G401.6 (cell line): ENCODE measurements around the gene ARL6IP1.
A peak's percentile ranks its signal among the peaks of the same experiment; 100 is the strongest.

ENCODE experiments used
- FAIRE-seq: peaks from 2 replicates; lab custom pipeline; 2012; peaks lifted over from hg19 to GRCh38; lab: Jason Lieb, UNC

ARL6IP1 gene

GRCh38 chr16:18801145-18801972, at the start of gene ARL6IP1:
TSS of gene ARL6IP1 (minus strand) at chr16:18801549. CDS start at chr16:18801466, 83 bp downstream.
- peak; percentile 99 for FAIRE-seq

DNA sequence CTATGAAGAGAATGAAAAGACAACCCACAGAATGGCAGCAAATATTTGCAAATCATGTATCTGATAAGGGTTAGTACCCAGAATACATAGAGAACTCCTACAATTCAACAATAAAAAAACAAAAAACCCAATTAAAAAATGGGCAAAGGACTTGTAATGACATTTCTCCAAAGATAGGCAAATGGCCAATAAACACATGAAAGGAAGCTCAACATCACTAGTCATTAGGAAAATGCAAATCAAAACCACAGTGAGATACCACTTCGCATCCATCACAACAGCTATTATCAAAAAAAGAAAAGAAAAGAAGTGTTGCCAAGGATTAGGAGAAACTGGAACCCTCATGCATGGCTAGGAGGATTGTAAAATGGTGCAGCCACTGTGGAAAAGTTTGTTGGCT, 45.1 kb upstream of the ARL6IP1 start:
- no peak for FAIRE-seq

- FAIRE-seq, result no peak
These were observed 41.2 kb upstream of the ARL6IP1 start for GRCh38 chr16:18842565-18842964.

DNA sequence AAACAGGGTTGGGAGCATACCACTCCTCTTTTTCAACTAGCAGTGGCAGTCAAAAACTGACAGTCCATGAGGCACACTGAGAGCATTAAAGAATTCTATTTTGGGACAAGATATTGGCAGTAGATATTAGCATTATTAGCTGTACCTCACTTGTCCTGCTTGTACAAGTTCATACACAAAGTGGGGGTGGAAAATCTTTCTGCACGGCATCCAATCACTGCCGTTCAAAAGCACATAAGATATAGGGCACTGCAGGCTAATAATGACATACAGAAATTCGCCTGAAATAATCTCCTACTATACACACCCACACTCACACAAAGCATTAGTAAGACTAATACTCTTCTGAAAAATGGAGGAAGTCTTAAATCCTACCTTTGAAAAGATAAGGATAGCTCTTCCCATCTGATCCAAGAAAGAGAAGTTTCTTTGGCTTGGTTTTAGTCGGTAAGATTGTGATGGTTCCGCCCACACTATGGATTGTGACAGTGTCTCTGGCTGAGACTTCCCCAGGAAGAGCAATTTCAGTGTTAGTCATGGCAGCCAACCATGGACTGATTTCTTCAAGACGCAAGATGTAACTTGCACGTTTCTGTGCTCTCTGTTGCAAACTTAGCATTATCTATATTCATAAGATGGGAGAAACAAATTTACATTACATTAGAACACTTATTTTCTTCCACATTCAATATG, 40.6 kb upstream of the ARL6IP1 start:
- FAIRE-seq, result no peak

- FAIRE-seq, result no peak
These were observed 38.2 kb upstream of the ARL6IP1 start for GRCh38 chr16:18839555-18839954.

DNA sequence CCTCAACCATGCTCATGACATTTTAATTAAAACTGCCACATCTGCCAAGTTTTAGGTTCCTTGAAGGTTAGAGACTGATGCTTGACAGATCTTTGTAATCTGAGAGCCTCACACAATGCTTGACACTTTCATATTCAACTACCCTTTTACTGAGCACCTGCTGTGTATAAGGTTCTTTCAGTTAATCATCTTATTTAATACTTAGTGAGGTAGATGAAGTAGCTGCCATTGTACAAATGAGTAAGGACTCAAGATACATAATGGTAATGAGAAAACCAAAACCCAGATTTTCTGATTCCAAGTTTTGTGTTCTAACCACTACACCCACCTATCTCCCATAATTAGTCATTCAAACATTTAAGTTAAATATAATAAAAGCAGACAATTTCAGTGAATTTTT, 35.4 kb upstream of the ARL6IP1 start:
- no peak for FAIRE-seq

- no peak for FAIRE-seq
These were observed 33.5 kb upstream of the ARL6IP1 start for GRCh38 chr16:18834864-18835263.

DNA sequence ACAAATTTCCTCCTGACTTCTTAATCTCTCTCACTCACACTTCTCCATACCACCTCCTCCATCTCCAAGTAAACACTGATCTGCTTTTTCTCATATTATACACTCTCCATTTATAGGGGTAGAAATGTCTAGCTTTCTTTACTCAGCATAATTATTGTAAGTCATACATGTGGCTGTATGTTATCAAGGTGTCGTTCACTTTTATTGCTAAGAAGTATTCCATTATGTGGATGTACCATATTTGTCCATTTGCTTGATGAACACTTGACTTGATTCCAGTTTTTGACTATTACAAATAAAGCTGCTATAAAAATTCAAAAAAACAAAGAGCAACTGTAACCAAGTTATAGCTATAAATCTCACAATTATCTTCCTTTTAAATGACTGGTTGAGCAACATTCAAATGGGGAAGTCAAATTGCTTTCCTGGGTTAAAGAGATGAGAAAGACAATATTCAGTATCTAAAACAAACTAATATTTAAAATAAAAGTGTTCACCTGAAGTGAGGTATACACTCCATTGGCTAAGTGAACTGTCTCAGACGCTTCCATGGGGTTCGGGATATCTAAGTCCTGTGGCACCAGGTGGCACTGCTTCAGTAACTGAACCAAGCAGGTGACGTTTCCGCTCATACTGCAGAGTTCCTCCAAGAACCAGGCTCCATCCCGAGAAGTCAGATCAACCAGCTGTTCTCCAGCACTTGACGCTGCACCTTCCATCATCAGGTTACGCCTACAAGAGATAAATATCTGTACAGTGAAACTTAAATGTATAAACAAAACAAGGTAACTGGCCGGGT, 32.6 kb upstream of the ARL6IP1 start:
- FAIRE-seq, result no peak

- FAIRE-seq, result no peak
These were observed 31.3 kb upstream of the ARL6IP1 start for GRCh38 chr16:18832613-18833012.

DNA sequence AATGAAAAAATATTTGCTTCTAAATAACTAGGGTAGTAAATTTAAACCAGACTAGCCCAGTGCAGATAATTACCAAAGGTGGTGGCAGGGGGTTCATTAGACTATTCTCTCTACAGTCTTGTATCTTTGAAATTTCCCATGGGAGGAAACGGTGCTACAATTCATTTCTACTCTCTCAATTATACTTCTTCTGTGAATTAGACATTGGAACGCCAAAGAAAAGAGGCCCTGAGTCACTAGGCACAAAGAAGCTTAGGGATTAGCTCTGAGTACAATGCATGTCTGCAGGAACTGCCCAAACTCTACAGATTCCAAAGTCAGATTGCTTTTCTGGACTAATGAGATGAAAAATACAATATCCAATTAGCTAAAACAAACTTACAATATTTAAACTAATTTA, 30.7 kb upstream of the ARL6IP1 start:
- no peak for FAIRE-seq

DNA sequence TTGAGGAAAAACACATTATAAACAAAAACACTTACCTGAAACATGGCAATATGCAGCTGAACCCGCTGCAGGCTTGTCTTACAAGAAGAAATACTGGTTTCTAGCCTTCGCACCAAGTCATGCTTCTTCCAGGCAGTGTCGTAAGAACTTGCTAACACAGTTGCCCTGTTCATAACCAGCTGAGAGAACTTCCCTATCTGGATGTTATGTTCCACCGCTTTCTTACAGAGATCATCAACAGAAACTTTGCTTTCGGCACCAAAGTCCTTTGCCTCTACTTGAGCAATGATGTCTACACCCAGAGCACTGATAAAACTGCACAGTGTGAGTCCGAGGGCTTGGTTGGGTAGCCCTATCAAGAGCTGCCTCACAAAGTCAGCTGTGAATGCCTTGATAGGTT, 27.9 kb upstream of the ARL6IP1 start:
- FAIRE-seq, result no peak

DNA sequence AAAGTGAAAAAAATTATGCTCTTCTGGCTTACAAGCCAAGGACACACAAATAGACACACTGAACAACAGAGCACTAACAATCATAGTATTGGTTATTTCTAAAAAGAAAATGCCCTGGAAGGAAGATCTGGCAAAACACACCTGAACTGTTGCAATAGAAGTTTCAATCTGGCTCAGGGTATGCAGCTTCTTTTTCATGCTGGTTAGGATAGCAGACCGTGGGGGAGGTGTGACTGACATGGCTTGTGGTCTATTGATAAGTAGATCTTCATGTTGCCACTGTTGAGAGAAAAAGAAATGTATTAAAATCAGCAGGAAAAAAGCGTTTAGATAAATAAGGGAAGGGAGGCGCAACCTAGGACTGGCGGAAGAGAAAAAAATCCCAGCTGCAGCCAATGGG, 26.5 kb upstream of the ARL6IP1 start:
- no peak for FAIRE-seq

- FAIRE-seq, result no peak
These were observed 14.9 kb upstream of the ARL6IP1 start for GRCh38 chr16:18816286-18816685.

DNA sequence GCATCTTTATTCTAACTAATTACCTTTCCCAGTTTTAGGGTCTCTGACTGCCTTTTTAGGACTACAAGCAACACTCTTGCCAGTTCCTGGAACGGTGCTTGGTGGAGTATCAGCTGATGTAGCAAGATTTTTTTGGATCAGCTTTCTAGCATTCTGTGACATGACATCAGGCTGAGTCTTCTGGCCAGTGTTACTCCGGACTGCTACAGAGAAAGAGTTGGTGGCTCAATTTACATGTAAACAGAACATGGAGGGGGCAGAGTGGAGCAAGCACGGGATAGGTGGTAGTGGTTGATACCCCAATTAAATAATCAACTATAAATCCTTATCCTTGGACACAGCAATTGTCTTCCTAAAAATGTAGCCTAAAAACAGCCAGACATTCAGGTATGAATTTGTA, 10.6 kb upstream of the ARL6IP1 start:
- FAIRE-seq, result no peak

- FAIRE-seq, result no peak
These were observed 7.8 kb upstream of the ARL6IP1 start for GRCh38 chr16:18809165-18809564.

- FAIRE-seq, result no peak
These were observed 4.0 kb upstream of the ARL6IP1 start for GRCh38 chr16:18805257-18805773.

DNA sequence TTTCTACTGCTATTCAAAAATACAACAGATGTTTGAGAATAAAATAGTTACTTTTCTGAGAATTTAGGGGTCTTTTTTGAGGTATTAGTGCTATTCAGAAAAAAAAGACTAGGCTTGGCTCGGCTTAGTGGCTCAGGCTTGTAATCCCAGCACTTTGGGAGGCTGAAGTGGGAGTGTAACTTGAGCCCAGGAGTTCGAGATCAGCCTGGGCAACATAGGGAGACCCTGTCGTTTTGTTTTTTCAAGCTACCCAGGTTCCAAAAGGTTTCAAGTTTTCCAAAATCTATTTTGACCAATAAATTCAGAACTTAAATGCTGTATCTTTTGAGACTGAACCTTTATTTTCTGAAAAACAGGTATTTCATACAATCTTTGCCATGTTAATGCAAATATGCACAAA, 3.2 kb upstream of the ARL6IP1 start:
- peak; percentile 46 for FAIRE-seq

GRCh38 chr16:18803569-18804462, 2.5 kb upstream of the ARL6IP1 start:
- peak; percentile 68 for FAIRE-seq

- FAIRE-seq, result no peak
These were observed 1.5 kb upstream of the ARL6IP1 start for GRCh38 chr16:18802767-18803343.

- no peak for FAIRE-seq
These were observed 589 bp downstream of the ARL6IP1 start for GRCh38 chr16:18800775-18801144.

GRCh38 chr16:18800293-18800692, 1.1 kb downstream of the ARL6IP1 start:
- no peak for FAIRE-seq
